Camera-type eye (tissue), 1 donor: Measurements from ENCODE around the gene TMEM39B. TPM values are rescaled to one million over a fixed set of nuclear protein-coding genes. Genes with fewer than 3 reads are reported as not detected.

Experiments used
- total RNA-seq: library from RNA; depleted of rRNA; stranded (reverse); fragments of >200 nt; gene quantifications from one replicate; pipeline ENCODE4 v1.2.3, GENCODE V29; 2014

Gene TMEM39B
- 6.7 TPM for total RNA-seq

DNA sequence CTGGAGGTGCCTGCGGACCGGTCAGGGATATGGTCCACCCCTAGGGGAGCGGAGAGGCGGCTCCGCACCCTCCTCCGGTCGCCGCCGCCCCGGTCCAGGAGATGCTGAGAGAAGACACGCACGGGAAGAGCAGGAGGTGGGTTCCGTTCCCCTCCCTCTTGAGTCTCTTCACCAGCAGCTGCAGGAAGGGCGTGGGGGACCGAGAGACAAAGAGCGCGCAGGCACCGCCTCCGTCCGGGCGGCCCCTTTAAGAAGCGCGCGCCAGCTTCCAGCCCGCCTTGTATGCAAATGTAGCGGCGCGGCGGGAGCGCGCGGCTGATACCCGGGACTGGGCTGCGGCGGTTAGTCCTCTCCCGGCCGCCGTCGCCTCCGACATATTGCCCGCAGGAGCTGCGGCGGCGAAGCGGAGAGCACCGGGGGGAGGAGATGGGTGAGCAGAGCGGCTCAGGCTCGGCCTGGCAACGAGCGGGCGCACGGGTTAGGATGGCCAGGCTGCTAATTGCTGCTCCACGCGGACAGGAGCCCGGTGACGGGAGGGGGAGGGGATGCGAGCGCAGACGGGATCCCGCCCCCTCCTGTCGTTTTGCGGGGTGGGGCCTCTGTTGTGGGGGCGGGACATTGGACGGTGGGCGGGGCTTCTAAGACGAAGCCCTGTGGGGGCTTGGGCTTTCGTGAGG, at the start of gene TMEM39B:
TSS of gene TMEM39B (plus strand) at position 318 of the 677 bp plus-strand sequence. CDS start at position 427, 109 bp downstream.

DNA sequence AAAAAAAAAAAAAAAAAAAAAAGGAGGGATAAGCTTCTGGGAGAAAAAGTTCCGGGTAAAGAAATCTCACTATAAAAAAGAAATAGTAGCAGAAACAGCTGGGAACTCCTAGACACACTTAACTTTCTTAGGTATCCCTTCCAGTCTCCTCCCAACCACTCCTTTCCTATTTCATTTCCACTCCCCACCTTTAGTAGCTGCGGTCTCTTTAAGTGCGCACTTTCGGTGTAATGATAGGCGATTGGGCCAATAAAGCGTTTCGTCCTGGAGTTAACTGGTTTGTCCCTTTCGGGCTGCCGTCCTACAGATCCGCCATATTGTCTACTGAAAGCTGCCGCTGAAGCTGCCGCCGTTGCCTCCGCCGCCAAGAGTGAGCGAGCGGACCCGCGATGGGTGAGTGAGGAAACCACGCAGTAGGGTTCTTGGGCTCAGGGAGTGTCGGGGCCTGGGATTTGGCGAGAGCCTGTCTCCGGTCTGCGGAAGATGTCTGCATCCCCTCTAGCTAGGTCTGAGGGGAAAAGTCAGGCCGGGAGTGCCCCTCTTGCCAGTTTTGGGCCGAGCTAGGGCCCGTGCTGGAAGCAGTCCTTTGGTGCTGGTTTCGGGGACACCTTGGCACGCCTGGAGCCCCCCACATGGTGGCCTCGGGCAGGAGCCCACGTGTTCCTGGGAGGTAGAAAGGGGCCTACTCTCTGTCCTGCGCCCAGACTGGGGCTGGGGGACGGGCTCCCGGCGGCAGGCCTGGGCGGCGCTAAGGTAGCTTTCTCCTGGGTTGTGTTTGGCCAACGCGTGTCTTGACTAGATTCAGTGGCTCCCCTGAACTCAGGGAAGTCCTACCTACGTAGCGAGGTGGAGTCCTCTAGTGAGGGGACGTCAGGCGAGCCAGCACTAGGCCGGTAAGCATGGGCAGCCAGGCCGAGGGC, 35.3 kb downstream of the TMEM39B start, which contains the start of gene KPNA6:
TSS of gene KPNA6 (plus strand) at position 315 of the 920 bp plus-strand sequence. CDS start at position 390, 75 bp downstream.

Other genes with a start within 250 kb of the TMEM39B start
- gene PTP4A2, start 134.6 kb upstream of the TMEM39B start, total RNA-seq = 272 TPM
- 146 TPM for gene KHDRBS1, start 59.1 kb upstream of the TMEM39B start, total RNA-seq
- gene KPNA6, start 35.1 kb downstream of the TMEM39B start, total RNA-seq = 38.9 TPM
- gene TXLNA, start 106.7 kb downstream of the TMEM39B start, total RNA-seq = 44.8 TPM
- gene CCDC28B, start 127.7 kb downstream of the TMEM39B start, total RNA-seq = 19.8 TPM
- gene IQCC, start 132.7 kb downstream of the TMEM39B start, total RNA-seq = 5.9 TPM
- gene DCDC2B, start 136.2 kb downstream of the TMEM39B start, total RNA-seq = not detected
- gene TMEM234, start 149.4 kb downstream of the TMEM39B start, total RNA-seq = 18.8 TPM
- gene EIF3I, start 149.5 kb downstream of the TMEM39B start, total RNA-seq = 133 TPM
- 2.1 TPM for gene FAM167B, start 174.3 kb downstream of the TMEM39B start, total RNA-seq
- 1.4 TPM for gene LCK, start 178.3 kb downstream of the TMEM39B start, total RNA-seq
- gene HDAC1, start 219.1 kb downstream of the TMEM39B start, total RNA-seq = 65.0 TPM